HG02678 (cell line): Measurements from ENCODE around the gene CEND1.

ENCODE experiments used
- ATAC-seq: cut with Tn5 transposase; IDR thresholded peaks from one replicate; pipeline ENCODE4 v1.9.1; 2021; ENCODE audit warnings: mild to moderate bottlenecking, moderate library complexity; ENCODE audit not compliant: unreplicated experiment

CEND1 gene

DNA sequence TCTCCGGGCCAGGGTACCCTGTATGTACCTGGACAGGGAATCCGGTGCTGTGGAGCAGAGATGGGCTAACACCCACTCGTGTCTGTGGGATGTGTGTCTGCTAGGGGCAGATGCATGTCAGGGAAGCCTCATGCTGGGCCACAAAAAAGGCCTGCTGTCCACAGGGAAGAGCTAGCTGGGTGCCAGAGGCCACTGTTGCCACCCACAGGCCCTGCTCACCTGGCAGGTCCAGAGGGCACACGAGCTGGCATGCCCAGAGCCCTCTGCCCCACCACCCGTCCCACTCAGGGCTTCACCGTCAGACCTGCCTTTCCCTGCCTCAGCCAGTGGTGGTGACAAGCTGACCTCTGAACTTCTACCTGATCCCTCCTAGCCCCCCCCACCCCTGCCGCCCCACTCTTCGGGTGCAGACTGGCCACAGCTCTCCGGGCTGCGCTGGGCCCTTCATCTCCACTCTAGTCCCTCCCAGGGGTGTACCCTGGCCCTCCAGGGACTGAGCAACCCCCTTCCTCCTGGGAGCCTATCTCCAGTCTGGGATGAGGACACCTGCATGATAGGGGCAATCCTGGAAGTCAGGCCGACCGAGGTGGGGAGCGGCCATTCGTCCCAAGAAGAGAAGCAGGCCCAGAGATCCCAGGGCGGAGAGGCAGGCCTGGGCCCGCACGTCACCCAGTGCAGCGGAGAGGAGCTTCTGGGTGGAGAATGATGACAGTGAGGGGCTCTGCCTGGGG lies 6.8 kb upstream of the CEND1 start:
- no peak for ATAC-seq

DNA sequence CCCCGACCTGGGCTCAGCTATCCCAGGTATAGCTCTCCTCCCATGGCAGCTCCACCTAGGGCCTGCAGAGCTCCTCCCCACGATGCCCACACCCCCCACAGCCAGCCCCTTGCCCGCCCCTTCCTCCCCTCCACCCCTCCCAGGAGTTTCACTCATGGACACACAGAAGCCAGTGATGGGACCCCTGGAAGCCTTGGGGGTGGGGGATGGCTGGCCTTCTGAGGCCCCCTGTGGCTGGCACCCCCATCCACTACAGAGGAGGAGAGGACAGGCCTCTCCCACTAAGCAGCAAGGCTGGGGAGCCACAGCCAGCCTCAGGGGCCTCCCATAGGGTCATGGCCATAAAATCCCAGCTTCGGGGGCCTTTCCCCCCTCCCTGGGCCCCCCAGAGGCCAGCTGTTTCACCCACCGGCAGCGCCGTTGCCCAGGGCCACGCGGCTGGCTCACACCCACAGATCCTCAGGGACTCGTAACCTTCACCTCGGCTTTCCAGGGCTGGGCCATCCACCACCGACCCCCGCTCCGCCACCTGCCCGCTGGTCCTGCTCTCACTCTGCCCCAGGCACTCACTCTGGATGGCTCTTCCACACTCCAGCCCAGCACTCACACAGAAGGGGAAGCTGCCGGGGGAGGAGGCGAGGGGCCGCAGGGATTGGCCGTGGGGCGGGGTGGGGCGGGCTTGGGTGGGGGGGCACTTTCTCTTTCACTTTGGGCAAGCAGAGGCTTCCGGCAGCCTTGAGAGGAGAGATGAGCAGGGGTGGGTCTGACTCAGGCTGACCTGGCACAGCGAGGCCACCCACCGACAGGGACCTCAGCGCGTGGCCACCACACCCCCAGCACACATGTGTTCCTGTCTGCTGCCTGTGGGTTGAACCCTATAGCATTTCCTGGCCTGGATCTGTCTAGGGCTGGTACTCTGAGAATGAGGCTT lies 6.0 kb upstream of the CEND1 start:
- ATAC-seq = no peak

DNA sequence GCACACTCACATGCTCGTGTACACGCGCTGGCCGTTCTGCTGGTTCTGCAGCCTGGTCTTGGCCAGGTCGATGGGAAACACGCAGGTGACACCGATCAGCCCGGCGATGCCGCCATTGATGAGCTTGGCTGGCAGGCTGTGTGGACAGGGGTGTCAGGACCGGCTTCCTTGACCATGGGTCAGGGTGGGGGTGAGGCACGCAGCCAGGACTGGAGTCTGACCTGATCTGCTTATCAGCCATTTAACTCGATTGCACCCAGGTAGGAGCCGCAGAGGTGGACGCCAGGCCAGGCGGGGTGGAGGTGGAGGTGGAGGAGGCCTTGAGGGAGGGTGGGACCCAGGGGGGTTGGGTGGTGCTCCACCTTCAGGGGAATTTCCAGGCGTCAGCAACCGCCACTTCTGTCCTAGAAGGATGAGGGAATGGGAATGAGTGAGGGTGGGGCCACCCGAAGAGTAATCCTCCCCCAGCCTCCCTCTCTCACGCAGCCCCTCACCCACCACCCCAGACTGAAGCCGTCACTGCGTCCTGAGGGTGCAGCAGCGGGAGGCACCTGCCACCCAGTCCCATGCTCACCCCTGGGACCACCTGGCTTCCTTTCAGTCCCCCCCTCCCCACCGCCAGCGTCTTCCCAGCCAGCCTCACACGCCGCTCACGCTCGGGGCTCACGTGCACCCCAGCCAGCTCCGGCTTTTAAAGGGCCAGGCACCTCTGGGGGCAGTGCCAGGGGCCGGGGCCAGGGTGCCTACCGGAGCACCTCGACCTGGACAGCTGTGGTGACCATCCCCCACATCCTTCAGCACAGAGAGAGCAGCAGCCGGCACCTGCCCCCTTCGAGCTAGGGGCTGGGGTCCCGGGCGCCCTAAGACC lies 5.1 kb upstream of the CEND1 start:
- no peak for ATAC-seq

DNA sequence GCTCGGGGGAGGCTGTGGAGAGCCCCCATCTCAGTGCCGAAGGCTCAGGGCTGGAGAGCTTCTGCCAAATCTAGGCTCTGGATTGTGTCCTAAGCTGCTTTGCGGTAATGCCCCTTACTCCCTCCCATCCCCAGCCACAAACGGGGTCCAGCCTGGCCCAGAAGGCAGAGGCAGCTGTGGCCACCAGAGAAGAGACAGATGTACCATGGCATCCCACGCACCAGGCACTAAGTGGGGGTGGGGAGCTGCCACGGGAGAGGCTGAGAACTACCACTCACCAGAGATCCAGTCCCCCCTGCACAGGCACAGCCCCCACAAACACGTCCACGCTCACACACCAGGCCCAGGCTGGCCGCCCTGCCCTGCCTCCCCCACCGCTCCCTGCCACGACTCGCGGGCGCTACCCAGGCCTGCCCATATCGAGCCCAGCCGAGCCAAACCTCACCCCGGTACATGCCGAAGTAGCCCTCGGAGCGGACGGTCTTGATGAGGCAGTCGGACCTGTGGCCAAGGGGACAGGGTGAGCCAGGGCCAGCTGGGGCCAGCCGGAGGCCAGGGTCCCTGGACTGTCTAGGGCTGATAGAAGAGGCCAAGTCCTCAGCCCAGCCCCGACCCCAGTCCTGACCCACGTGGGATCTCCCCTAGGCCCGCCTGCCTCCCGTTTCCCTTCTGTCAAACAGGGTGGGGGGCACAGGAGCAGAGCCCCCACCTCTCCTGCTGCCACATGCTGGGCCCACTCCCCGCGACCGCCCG lies 4.3 kb upstream of the CEND1 start:
- ATAC-seq = no peak

DNA sequence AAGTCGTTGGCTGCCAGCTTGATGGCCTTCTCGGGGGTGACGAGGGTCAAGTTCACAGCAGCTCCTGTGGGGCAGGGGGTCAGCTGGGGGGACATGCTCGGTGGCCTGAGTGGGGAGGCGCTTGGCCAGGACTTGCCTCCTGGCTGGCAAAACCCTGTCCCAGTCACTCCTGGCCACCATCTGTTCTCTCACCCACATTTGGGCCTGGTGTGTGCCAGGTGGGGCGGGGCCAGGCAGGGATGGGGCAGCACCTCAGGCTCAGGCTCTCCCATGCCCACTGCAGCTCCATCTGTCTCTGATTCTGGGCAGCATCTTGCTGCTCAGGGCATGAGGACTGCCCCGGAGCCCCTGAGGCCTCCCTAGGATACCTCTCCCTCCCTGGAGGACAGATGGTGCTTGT lies 3.7 kb upstream of the CEND1 start:
- ATAC-seq = no peak

DNA sequence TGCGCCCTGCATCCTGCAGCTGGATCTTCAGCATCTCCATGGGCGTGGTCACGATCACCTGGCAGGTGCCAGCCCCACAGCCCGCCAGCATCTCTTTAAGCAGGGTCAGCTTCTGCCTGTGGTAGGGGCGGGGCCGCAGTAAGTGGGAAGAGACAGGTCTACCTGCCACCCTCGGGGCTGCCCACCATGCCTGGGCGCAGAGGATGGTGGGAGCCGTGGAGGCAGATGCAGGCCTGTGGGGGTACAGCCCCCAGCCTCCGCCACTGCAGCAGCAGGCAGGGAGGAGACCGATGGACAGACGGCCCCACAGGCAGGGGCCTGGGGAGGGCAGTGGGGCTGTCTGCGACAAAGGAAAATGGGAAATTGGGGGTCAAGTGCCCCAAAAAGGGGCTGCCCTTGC lies 3.0 kb upstream of the CEND1 start:
- ATAC-seq = no peak

DNA sequence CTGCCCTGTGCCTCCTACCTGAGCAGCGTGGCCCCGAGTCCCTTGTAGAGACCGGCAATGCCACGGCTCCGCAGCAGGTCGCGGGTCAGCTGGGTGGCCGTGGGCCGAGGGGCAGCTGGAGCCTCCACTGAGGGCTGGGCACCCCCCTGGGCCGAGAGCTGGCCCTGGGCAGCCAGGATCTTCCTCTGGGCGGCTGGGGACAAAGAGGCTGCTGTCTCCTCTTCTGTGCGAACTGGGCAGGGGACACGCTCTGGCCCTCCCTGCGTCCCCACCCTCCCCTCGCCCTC lies 2.6 kb upstream of the CEND1 start:
- ATAC-seq = no peak

DNA sequence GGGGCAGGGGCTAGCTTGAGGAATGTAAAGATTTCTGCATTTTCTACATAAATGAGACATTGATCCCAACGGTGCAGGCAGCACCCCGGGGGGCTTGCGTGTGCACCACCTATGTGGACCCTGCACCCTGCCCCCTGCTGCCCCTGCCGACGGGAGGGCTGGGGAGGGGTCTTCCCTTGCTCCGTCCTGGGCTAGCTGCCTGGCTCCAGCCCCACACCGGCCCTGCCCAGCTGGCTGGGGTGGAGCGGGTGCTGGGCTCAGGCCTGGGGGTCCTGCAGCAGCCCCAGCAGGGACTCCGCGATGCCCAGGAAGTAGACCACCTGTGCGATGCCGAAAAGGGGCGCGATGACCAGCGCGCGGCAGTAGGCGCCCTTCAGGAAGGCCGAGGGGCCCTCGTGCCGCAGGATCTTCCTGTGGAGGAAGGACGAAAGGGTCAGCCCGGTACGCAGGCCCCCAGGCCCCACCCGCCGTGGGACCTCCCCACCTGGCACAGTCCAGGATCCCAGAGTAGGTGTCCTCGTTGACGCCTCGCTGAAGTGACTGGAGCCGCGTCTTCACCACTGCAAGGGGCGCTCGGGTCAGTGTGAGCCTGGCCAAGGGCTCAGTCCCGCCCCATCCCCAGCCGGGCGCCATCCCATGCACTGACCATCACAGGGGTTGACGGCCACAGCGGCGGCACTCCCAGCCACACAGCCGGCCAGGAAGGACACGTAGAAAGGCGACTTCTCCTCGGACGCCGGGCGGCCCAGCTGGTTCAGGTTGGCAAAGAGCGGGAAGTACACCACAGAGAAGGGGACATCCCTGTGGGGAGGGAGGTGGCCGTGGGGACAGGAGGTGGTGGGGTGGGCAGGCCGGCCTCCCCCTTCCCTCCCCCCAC lies 2.0 kb upstream of the CEND1 start:
- no peak for ATAC-seq

DNA sequence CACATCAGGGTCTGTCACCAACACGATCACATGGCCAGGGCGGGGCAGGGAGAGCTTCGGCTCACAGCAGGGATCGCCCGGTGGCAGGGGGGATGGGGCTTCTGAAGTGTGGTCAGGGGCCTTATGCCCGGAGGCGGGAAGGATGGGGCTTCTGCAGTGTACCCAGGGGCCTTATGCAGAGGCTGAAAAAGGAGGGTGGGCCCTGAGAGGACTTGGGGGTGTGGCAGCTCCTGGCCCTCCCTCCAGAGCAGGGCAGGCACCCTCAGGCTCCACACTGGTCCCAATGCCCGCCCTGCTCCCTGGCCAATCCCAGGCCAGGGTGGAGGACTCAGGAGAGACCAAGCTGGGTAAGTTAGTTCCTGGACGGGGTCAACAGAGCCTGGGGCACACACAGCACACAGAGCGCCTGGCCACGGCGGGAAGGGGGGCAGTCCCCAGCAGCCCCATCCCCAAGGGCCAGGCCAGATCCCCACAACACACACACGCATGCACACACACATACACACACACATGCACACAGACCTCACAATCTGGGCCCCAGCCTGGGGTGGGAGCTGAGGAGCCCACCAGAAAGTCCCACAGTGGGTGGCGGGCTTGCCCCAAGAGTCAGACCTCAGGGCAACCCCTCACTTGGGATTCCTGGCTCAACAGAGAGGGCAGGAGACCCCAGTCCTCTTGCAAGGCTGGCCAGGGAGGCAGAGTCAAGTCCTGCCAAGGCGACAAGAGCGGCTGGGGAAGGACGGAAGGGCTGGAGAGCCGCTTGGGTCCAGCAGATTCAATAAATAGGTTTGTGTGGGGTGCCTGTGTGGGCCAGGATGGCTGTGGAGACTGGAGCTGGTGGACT lies 1.1 kb upstream of the CEND1 start:
- ATAC-seq = no peak

DNA sequence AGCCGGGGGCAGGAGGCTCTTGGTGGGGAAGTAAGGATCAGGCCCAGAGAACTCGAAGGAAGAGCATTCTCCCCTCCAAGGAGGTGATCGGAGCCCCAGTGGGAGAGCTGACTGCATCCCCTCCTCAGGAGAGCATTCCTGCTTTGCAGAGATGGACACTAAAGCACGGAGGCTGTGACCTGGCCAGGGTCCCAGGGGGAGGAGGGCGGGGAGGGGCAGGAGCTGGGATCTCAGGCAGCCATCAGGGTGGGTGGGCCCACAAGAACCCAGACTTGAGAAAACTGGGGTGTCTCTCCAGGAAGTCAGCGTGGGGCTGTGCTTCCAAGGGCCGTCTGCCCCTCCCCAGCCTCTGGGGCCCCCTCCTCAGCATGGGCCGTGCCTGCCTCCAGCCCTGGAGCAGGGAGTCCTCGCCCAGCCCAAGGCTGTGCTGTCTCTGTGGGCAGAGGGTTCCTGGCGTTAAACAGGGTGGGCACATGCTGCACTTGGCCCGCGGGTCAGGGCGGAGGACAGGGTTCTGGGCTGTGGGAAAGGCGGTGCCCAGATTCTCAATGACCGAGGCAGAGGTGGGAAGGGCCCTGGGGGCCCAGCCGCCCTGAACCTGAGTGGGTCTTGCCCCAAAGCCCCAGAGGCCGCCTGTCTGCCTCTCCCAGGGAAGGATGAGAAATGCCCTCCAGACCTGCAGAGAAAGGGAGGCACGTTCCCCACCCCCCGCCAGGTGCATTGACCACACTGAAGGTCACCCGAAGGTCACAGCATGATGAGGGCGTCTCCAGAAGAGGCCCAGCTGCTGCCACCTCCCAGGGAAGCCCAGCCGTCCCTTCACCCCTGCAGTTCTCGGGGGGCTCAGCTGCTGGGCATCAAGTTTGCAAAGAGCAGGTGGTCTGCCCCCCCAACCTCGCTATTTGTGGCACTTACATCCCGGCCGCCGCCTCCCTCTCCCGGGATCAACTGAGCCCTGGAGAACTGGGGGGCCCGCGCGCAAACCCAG lies 643 bp downstream of the CEND1 start:
- no peak for ATAC-seq

DNA sequence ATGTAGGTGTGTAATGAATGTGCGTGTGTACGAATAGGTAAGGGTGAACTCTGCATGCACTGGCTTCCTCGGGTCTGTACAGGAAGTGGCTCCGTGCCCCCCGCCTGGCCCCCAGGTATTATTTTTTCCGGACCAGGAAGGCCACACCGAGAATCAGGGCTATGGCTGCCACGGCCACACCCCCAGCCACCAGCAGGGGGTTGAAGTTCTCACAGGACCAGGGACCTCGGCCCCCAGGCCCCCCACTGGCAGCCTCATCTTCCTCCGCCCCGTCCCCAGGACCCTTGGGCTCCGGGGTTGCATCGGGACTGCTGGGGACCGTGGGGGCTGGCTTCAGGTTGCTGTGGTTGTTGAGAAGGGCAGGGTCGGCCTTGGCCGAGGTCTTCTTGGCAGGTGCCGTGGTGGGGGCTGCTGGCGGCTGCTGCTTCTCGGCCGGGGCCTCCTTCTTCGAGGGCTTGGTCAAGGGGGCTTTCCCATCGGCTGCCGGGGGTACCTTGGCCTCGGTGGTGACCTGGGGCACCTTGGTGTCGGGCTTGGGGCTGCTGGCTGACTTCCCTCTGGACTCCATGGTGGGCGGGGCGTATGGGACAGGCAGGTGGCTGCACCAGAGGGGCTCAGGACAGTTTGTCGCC lies 1.8 kb downstream of the CEND1 start:
- ATAC-seq = no peak

DNA sequence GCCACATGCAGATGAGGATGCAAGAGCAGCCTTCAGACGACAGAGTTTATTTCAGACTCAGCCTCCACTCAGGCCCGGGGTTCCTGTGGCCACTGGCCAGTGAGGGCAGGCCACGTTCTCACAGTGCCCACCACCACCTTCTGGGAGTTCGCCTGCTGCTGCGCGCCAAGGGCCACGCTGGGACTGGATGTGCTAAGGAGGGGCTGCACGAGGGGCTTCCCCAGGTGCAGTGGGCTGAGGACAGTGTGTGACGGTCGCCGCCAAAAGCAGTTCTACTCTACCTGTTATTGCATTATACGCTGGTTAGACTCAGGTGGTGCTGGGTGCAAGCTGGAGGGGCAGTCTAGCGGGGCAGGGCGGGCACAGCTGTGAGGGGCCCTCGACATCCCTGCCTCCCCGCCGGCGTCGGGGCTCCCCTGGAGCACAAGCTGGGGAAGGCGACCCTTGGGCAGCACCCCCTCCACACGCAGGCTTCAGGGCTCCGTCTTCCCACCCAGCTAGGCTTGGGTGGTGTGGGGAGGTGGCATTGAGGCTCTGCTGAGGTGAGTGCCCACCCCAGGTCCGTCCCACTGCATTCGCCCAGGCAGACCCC lies 2.7 kb downstream of the CEND1 start:
- no peak for ATAC-seq

DNA sequence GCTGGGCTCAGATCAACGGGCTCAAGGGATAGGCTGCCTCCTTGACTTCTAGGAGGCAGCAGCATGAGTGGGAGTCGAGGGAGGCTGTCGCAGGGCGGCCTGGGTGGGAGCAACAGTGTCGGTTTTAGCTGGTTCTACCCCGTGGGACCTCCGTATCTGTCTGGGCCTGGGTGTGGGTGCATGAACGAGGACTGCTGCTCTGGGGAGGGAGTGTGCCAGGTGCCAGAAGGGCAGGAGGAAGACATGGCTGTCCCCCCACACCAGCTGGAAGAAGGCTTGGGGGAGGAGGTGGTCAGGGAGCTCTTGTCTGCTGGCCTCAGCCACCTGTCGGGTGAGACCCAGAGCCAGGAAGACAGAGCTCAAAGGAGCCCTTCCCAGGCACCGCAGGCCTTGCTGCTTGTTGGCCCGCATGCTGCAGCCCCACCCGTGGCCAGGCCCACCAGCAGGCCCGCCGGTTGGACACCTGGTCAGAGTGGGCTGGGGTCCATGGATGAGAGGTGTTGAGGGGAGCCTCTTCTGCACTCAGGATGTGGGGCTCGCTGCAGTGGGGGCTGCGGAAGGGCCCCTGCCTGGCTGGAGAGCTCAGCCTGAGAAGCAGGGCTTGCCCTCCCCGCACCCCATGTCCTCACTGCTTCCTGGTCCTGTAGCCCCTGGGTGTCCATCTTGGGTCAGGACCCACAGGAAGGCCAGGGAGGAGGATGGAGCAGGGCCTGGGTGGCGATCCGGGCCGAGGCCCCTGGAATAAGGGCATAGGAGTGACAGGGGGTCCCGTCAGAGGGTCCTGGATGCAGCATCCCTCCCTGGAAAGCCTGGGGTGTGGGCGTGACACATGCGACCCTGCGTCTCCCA lies 3.4 kb downstream of the CEND1 start:
- ATAC-seq = no peak

DNA sequence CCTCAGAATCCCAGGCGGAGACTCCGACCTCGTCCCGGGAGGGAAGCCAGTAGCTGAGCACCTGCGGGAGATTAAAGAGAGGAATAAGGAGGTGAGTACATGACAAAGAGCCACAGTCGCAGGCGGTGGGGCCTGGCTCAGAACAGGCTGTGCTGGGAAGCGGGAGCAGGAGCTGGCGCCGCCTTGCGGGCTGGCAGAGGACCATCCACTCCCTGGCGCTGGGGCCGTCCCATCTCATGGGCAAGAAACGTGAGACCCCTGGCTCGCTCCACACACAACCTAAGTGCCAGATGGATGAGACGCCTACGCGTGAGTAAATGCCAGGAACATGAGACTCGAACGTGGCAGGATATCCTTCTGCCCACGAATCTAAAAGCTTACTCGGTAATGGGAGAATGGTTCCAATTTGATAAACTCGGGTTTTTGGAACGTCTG lies 6.3 kb downstream of the CEND1 start:
- ATAC-seq = no peak

DNA sequence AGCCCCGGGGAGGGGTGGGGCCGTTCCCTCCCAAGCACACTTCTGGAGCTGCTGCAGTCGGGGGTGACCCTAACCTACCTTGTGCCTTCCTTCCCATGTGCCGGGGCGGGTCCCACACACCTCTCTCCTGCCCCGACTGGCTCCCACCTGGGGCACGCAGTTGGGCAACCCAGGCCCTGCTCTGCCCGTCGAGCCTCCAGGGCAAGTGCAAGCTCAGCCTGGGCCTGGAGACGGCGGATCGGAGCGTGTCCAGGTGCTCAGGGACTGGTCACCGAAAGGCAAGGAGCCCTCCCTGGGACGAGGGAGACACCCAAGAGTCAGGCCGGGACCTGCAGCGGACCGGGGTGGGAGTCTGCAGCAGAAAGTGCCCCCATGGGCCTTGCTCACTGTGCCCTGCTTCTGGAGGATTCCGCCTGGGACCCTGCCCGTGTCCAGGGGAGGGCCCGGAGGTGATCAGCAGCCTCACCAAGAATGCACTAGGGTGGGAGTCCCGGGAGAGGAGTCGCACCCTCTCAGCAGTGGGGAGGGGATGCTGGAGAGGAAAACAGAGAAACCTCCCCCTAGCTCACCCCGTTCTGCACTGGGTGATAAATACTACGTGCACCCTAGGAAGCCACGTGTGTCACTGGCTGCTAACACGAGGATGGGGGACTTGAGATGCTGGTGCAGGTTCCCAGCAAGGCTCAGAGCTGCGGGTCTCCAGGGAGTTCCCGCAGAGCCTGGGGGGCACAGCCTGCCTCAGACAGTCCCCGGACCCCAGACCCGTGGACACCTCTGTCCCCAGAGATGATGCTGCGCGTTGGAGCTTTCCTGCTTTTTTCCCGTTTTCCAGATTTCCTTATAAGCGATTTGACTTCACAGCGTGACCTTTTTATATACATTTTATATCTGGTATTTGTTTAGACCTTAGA lies 7.4 kb downstream of the CEND1 start:
- no peak for ATAC-seq
